ENCODE data around the gene TLR1.

Gene TLR1, protein sequence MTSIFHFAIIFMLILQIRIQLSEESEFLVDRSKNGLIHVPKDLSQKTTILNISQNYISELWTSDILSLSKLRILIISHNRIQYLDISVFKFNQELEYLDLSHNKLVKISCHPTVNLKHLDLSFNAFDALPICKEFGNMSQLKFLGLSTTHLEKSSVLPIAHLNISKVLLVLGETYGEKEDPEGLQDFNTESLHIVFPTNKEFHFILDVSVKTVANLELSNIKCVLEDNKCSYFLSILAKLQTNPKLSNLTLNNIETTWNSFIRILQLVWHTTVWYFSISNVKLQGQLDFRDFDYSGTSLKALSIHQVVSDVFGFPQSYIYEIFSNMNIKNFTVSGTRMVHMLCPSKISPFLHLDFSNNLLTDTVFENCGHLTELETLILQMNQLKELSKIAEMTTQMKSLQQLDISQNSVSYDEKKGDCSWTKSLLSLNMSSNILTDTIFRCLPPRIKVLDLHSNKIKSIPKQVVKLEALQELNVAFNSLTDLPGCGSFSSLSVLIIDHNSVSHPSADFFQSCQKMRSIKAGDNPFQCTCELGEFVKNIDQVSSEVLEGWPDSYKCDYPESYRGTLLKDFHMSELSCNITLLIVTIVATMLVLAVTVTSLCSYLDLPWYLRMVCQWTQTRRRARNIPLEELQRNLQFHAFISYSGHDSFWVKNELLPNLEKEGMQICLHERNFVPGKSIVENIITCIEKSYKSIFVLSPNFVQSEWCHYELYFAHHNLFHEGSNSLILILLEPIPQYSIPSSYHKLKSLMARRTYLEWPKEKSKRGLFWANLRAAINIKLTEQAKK

DNA sequence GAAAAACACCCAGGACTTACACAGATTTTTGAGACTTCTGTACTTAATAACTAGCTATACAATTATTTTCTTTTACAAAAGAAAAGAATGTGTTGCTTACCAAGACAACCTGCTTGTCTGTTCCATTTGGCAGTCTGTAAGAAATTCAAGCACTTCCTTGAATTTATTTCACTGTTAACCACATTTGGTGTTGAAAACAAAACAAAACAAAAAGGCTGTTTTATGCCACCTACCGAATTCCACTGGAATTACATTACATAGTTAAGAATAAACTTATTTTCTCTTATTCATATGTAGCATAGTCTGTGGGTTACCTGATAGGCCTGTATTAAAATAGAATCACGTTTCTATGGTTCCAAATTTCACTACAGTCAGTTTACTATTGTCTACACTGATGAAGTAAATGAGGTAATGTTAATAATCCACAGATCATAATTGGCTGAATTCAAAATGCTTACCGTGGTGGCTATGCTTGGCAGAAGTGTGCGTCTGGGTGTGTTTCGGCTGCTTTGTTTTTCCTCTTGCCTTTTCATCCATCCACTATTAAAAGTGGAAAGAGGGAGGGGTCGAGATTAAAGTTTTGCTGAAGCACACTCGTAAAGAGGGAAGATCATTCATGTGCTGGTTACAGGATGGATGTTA lies at the start of gene TLR1:
Gene TLR1, minus strand, starts transcription at position 138 of the 642 bp plus-strand sequence. CDS start 5,960 bp downstream, outside the sequence.
- DNase-seq (ENCODE audit: low read depth in 2 of 2, low spot score in 1 of 2) = no peak

DNA sequence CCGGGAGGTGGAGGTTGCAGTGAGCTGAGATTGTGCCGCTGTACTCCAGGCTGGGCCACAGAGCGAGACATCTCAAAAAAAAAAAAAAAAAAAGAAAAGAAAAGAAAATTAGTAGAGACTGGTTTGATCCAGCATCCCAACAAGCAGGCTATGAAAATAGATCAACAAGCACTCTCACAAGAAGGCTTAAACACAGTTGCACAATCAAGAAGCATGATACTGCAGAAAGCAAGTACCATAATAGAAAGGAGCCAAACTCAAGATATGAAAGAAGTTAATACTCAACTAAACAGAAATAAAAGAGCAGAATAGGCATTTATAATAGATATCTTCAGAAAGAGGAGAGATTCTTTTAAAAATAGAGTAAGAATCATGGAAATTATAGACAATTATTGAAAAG lies 41.4 kb upstream of the TLR1 start:
- no peak for DNase-seq (ENCODE audit: low read depth in 2 of 2, low spot score in 1 of 2)

DNA sequence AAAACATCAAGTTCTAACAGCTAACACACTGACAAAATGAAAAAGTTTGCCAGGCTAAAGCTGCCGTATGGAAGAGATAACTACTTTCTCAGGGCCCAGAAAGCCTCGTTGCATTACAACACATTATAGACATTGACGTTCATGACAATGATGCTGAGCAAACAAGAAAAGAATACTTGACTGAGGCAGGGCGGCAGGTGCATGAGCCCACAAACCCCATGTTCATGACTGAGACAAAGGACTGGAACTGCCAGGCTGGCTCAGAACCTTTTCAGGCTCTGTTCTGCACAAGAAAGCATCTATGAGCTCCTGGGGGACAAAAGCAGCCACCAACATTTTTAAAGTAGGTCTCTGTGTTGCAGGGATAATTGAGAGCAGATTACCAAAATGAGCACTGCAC lies 38.4 kb upstream of the TLR1 start:
- no peak for DNase-seq (ENCODE audit: low read depth in 2 of 2, low spot score in 1 of 2)

DNA sequence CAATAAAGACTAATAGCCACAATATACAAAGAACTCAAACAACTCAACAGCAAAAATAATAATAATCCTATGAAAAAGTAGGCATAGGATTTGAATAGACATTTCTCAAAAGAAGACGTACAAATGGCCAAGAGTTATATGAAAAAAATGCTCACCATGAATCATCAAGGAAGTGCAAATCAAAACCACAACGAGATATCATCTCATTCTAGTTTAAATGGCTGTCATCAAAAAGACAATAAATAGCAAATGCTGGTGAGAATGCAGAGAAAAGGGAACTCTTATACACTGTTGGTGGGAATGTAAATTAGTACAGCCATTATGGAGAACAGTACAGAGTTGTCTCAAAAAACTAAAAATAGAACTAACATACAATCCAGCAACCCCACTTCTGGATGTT lies 33.3 kb upstream of the TLR1 start:
- DNase-seq (ENCODE audit: low read depth in 2 of 2, low spot score in 1 of 2) = no peak

DNA sequence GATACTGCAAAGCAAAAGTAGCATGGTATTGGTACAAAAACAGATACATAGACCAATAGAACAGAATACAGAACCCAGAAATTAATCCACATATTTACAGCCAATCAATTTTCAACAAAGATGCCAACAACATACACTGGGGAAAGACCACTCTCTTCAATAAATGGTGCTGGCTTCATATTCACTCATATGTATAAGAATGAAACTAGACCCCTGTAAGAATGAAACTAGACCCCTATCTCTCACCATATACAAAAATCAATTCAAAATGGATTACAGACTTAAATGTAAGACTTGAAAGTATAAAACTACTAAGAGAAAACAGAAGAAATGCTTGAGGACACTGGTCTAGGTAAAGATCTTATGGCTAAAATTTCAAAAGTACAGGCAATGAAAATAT lies 32.7 kb upstream of the TLR1 start:
- no peak for DNase-seq (ENCODE audit: low read depth in 2 of 2, low spot score in 1 of 2)

DNA sequence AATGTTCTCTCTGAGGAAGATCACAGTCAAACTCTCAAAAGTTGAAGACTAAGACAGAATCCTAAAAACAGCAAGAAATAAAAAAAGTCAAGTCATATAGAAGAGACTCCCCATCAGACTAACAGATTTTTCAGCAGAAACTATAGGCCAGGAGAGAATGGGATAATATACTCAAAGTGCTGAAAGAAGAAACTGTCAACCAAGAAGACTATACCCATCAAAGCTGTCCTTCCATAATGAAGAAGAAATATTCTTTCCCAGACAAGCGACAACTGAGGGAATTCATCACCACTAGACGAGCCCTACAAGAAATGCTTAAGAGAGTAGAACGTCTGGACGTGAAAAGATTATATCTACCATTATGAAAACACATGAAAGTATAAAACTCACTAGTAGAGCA lies 30.0 kb upstream of the TLR1 start:
- DNase-seq (ENCODE audit: low read depth in 2 of 2, low spot score in 1 of 2) = no peak

DNA sequence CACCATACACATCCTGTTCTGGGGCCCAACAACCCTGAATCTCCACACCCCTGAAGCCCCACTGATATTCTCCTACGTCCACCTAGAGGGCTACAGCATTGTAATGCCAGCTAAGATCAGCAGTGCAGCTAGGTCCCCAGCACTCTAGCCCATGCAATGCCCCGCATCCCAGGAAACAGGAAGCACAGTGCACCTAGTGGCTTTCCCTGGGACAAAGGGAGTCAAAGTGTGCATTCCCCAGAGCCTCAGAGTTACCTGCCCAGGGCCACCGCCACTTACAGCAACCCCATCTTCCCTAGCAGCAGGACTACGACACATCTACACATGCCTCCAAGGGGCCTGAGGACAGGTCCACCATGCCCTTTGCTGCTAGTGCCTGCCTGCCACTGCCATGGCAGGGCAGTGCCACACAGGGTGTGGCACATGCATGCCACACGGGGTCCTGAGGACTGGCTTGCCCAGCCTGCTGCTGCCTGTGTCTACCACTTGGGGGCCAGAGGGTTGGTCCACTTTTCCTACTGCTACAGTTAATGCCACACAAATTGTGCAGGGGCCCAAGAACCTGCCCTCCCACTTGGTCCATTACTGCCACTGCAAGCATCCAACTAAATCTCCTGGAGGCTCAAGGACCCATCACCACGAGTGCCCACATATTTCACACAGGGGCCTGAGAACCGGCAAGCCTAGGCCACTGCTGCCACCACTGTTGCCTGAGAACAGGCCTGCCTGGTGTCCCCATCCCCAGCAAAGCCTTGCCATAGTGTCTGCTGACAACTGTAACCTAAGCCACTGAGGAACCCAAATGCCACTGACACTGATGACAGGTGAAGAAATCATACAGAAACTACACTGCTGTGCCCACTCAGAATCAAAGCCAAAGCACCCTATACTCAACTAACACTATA lies 28.3 kb upstream of the TLR1 start:
- no peak for DNase-seq (ENCODE audit: low read depth in 2 of 2, low spot score in 1 of 2)

DNA sequence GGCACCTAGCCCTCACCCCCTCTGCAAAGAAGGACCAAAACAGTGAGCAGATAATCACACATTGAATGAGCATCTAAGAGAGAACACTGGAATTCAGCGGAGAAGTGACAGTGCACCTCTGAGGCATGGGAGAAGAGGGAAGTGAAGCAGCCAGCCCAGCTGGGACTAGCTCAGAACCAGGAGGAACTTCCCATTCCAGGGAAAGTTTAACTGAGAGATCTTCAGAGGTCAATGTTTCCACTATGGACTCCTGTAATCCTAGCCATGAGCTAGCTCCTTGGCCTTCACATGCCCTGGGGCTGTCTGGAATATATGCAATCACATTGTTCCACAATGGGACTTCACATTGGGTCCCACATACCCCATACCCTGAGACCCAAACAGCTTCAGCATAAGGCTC lies 27.6 kb upstream of the TLR1 start:
- DNase-seq (ENCODE audit: low read depth in 2 of 2, low spot score in 1 of 2) = no peak

DNA sequence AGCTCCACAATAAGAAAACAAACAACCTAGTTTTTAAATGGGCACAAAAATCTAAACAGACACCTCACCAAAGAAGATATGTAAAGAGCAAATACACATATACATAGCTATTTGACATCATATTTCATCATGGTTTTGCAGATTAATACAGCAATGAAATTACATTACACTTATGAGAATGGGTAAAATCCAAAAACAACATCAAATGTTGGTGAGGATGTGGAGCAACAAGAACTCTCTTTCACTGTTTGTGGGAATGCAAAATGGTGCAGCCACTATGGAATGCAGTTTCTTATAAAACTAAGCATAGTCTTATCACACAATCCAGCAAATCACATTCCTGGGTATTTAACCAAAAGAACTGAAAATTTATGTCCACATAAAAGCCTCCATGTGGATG lies 27.1 kb upstream of the TLR1 start:
- DNase-seq (ENCODE audit: low read depth in 2 of 2, low spot score in 1 of 2) = no peak

DNA sequence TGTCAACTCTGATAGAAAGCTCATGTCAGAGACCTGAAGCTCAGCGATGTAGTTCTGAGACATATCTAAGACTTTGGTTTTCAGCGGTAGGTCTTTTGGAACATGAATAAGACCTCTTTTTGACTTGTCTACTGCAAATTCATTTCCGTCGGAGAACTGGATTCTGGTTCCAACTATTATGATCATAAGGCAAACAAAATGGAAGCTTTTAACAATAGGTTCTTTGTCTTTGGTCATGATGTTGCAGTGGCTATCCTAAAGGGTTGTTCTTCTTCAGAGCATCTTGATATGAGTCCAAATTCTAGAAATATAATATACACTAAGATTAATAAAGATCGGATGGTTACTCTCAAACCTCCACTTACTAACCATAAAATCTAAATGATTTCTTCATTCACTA lies 24.6 kb upstream of the TLR1 start:
- DNase-seq (ENCODE audit: low read depth in 2 of 2, low spot score in 1 of 2) = no peak

DNA sequence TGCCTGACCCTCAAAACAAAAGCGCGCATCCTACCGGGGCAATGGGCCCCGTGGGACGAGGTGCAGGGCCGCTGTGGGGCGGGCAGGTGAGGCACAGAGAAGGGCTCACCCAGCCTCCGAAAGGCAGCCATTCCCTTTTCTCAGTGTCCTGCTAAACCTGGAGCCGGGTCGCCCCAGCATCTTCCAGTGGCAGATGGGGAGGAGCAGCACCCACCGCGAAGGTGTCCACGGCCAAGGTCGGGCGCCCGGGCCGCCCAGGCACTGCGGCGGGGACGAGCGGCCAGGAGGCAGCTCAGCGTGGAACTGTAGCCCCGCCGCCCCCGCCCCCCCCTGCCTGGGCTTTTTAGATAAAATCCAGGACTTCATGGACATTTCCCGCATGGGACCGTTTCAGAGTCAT lies 19.2 kb upstream of the TLR1 start:
- DNase-seq (ENCODE audit: low read depth in 2 of 2, low spot score in 1 of 2) = no peak

DNA sequence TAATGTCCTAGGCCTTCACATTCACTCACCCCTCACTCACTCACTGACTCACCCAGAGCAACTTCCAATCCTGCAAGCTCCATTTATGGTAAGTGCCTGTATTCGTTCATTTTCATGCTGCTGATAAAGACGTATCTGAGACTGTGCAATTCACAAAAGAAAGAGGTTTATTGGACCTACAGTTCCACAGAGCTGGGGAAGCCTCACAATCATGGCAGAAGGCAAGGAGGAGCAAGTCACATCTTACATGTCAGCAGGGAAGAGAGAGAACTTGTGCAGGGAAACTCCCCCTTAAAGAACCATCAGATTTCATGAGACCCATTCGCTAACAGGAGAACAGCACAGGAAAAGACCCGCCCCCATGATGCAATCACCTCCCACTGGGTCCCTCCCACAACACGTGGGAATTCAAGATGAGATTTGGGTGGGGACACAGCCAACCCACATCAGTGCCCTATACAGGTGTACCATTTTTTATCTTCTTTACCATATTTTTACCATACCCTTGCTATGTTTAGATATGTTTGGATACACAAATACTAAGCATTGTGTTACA lies 18.2 kb upstream of the TLR1 start:
- no peak for DNase-seq (ENCODE audit: low read depth in 2 of 2, low spot score in 1 of 2)

DNA sequence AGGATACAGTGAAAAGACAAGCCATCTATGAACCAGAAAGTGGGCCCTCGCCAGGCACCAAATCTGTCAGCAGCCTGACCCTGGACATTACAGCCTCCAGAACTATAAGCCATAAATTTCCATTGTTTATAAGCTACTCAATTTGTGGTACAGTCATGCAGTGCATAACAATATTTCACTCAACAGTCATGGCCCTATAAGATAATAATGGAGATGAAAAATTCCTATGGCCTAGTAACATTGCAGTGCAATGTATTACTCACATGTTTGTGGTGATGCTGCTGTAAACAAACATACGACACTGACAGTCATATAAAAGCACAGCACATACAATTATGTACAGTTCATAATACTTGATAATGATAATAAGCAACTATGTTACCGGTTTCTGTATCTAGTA lies 17.1 kb upstream of the TLR1 start:
- no peak for DNase-seq (ENCODE audit: low read depth in 2 of 2, low spot score in 1 of 2)

DNA sequence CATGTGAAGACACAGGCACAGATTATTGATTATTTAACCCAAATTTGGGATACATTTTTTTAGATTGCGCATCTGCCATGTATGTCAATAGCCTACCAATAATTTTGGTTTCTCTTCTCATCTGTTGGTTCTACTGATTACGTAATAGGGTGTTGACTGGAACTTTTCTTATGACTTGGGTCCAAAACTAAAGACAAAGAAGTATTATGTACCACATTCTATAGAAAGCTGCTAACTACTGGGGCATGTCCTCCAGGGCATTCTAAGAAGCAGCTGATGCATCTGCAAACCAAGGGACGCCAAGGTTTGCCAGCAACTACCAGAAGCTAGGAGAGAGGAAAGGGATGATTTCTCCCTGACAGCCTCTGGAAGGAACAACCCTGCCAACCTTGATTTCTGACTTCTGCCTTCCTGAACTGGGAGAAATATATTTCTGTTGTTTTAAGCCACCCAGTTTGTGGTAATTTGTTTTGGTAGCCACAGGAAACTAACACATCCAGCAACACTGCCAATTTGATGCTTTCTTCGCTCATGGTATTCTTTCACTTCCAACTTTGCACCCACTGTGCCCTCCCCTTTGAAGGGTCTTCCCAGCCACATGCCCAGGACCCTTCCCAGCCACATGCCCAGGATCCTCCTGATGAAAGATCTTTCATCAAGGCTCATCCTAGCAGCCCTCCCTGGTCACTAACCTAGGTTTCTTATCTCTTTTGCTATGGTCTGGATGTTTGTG lies 15.9 kb upstream of the TLR1 start:
- no peak for DNase-seq (ENCODE audit: low read depth in 2 of 2, low spot score in 1 of 2)

DNA sequence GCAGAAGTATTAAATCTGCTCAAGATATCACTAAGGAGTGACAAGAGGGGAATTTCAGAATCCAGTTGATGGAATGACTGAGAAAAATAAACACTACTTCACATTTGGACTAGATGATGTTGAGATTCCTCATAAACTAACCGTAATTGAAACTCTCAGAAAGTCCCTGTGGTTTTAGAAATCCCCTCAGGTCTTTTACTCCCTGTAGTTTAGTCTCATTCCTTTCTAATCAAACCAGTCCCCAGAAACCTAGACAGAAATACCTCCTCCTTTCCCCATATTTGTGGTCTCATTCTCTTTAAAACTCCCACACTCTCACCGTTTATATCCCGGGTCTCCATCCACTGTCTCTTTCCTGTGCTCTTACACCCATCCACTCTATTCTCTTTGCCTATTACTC lies 15.0 kb upstream of the TLR1 start:
- DNase-seq (ENCODE audit: low read depth in 2 of 2, low spot score in 1 of 2) = no peak

DNA sequence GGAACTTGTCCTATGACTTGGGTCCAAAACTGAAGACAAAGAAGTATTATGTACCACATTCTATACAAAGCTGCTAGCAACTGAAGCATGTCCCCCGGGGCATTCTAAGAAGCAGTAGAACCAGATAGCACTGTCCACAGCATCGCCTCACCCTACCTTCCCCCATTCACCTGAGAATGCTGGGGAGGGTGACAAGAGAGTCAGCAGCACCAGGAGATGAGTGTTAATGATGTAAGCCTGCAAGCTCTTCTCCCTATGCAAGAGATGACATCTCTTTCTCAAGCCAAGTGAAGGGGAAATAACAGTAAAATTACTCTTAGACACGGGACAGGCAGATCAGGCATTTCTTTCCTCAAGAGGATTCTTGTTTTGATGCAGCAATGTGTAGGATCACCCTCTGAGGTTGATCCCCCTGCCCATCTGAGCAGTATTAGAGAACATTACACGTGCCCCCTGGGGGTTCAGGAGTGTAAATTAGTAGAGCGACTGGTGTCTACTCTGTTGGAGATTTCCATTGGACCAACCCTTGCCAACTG lies 13.9 kb upstream of the TLR1 start:
- DNase-seq (ENCODE audit: low read depth in 2 of 2, low spot score in 1 of 2) = no peak

DNA sequence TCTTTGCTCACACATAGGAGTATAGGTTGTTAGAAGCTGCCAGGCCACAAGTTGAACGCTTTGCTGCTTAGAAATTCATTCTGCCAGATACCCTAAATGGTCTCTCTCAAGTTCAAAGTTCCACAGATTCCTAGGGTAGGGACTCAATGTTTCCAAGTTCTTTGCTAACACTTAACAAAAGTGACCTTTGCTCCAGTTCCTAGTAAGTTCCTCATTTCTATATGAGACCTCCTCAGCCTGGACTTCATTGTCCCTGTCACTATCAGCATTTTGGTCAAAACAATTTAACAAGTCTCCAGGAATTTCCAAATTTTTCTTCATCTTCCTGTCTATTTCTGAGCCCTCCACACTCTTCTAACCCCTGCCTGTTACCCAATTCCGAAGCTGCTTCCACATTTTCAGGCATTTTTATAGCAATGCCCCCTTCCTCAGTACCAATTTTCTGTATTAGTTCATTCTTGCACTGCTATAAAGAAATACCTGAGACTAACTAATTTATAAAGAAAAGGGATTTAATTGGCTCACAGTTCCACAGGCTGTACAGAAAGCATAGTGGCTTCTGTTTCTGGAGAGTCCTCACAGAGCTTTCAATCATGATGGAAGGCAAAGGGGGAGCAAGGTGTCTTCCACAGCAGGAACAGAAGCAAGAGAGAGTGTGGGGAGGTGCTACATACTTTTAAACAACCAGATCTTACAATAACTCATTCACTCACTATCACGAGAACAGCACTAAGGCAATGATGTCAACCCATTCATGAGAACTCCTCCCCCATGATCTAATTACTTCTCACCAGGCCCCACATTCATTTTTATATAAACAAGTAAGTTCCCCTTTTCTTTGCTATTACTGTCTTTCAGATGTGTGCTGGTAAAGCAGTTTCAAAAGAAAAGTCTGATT lies 11.5 kb upstream of the TLR1 start:
- DNase-seq (ENCODE audit: low read depth in 2 of 2, low spot score in 1 of 2) = no peak

DNA sequence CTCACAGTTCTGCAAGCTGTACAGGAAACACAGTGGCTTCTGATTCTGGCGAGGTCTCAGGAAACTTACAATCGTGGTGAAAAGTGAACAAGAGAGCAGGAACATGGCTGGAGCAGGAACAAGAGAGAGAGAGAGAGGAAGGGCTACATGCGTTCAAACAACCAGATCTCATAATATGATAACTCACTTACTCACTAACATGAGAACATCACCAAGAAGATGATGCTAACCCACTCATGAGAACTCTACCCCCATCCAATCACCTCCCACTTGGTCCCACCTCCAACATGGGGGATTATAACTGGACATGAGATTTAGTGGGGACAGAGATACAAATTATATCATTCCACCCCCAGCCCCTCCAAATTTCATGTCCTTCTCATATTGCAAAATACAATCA lies 9.8 kb upstream of the TLR1 start:
- DNase-seq (ENCODE audit: low read depth in 2 of 2, low spot score in 1 of 2) = no peak

DNA sequence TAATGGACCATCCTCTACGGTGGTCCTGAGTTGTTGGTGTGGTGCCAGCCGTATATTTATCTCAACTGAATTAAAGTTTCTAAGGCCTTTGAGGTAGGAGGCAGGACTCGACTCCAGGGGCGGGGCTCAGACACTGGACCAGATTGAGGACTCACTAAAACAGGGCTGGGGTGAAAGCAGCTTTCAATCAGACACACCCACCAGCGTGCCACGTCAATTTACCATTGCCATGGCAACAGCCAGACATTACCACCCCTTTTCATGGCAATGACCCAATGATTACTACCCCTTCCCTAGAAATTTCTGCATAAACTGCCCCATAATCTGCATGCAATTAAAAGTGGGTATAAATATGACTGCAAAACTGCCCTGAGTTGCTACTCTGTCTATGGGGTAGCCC lies 6.7 kb upstream of the TLR1 start:
- DNase-seq (ENCODE audit: low read depth in 2 of 2, low spot score in 1 of 2) = no peak
